GM23248 (cell line): ENCODE data around the gene FAM98B. TPM values are rescaled to one million over a fixed set of nuclear protein-coding genes. Genes with fewer than 3 reads are reported as not detected.

Experiments
- DNase-seq: peaks from one replicate; pipeline ENCODE4 v3.0.0-alpha.2; 2015
- H2AFZ ChIP-seq: fragments of 200-600 bp; sonication (generic); 2 replicates; pipeline ENCODE4 v1.6.1; 2016; ENCODE audit warnings: antibody characterized with exemption
- H3F3A ChIP-seq: fragments of 200-600 bp; sonication (generic); 2 replicates; pipeline ENCODE4 v1.6.1; 2016; ENCODE audit warnings: mild to moderate bottlenecking, antibody characterized with exemption, mixed run types; ENCODE audit not compliant: insufficient read depth
- H3K27ac ChIP-seq: fragments of 200-600 bp; sonication (generic); 2 replicates; pipeline ENCODE4 v1.5.1; 2016; ENCODE audit warnings: mild to moderate bottlenecking
- H3K27me3 ChIP-seq: fragments of 200-600 bp; sonication (generic); replicated peaks from 2 replicates; pipeline ENCODE4 v1.6.1; 2016; ENCODE audit warnings: mild to moderate bottlenecking; ENCODE audit not compliant: insufficient read depth
- H3K36me3 ChIP-seq: fragments of 200-600 bp; sonication (generic); 2 replicates; pipeline ENCODE4 v1.6.1; 2016; ENCODE audit warnings: low read depth, mild to moderate bottlenecking
- H3K4me1 ChIP-seq: fragments of 200-600 bp; sonication (generic); 2 replicates; pipeline ENCODE4 v1.6.1; 2016; ENCODE audit warnings: mild to moderate bottlenecking; ENCODE audit not compliant: insufficient read depth
- H3K4me2 ChIP-seq: fragments of 200-600 bp; sonication (generic); one replicate; pipeline ENCODE4 v1.6.1; 2016; ENCODE audit warnings: mild to moderate bottlenecking; ENCODE audit not compliant: unreplicated experiment
- H3K4me3 ChIP-seq: fragments of 200-600 bp; sonication (generic); 2 replicates; pipeline ENCODE4 v1.5.1; 2016; ENCODE audit warnings: mild to moderate bottlenecking
- H3K79me2 ChIP-seq: fragments of 200-600 bp; sonication (generic); 2 replicates; pipeline ENCODE4 v1.6.1; 2016; ENCODE audit warnings: mild to moderate bottlenecking; ENCODE audit not compliant: insufficient read depth
- H3K9ac ChIP-seq: fragments of 200-600 bp; sonication (generic); 2 replicates; pipeline ENCODE4 v1.6.1; 2016; ENCODE audit warnings: mild to moderate bottlenecking
- H3K9me2 ChIP-seq: fragments of 200-600 bp; sonication (generic); 2 replicates; pipeline ENCODE4 v1.6.1; 2016; ENCODE audit warnings: mixed run types, mild to moderate bottlenecking, moderate library complexity; ENCODE audit not compliant: insufficient read depth
- H3K9me3 ChIP-seq: fragments of 200-600 bp; sonication (generic); one replicate; pipeline ENCODE4 v1.6.1; 2017; ENCODE audit warnings: low read depth
- H4K20me1 ChIP-seq: fragments of 200-600 bp; sonication (generic); 2 replicates; pipeline ENCODE4 v1.6.0; 2016; ENCODE audit not compliant: insufficient read depth
- EZH2 ChIP-seq: fragments of 200-600 bp; sonication (generic); IDR thresholded peaks from 2 replicates; pipeline ENCODE4 v1.6.1; 2018; ENCODE audit warnings: antibody characterized with exemption, mild to moderate bottlenecking; ENCODE audit not compliant: insufficient read depth, poor library complexity, severe bottlenecking
- EZH2phosphoT487 ChIP-seq: fragments of 200-600 bp; sonication (generic); IDR thresholded peaks from 2 replicates; pipeline ENCODE4 v1.6.1; 2018; ENCODE audit warnings: antibody characterized with exemption, moderate library complexity, mild to moderate bottlenecking, low read depth; ENCODE audit not compliant: insufficient read depth
- WGBS, 2 experiments: methylation state at CpG; one replicate each; pipeline ENCODE4 v1.1.6; 2015 to 2017; ENCODE audit warnings: low lambda C conversion rate in 2 of 2, low coverage in 1 of 2; ENCODE audit errors: missing lambda C conversion rate in 2 of 2; 5-methylcytosine and 5-hydroxymethylcytosine counted together
- in situ Hi-C: fragments of 300-500 bp; cut with MboI; formaldehyde crosslinking; loops from 2 replicates; pipeline ENCODE4 v1.15.0; 2020
- polyA plus RNA-seq: library from polyadenylated mRNA; unstranded; fragments of >200 nt; fragmentation: Nextera tagmentation; extraction: Ambion mirVana; gene quantifications from 2 replicates; pipeline ENCODE4 v1.2.1, GENCODE V29; 2016
- total RNA-seq: library from RNA; depleted of rRNA; stranded (reverse); fragments of >200 nt; shearing (Covaris generic); gene quantifications from 2 replicates; pipeline ENCODE4 v1.2.3, GENCODE V29; 2014

FAM98B gene
- total and polyA plus RNA-seq, 2 experiments from 2014 or later = 1.8 to 4.2 TPM

DNA sequence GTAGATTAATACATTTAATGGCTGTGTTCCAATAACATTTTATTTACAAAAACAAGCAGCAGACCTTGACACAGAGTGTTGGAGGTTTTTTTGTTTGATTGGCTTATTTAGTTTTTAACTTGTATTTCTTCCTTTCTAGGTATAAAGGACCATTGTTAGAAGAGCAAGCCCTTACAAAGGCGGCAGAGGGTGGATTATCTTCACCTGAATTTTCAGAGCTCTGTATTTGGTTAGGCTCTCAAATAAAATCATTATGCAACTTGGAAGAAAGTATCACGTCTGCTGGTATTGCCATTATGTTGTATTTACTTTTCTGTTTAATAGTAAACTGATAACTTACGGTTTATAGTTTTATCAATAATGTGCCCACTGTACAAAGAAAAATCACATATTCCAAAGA lies 10.0 kb downstream of the FAM98B start:
- Histone ChIP-seq H3K4me2 (no peak overlapping the region), H3K36me3 (0 out of 2 replicates have a peak, but pooled peaks cover 2% of the 10 kb centered on the region), H3K79me2 (peaks cover 66% of the 10 kb centered on the region), H3K27ac (no peak overlapping the region), H2AFZ (no peak overlapping the region), H4K20me1 (no peaks in the 10 kb centered on the region; the same call in 1 of the 2 replicates), H3K4me1 (peaks cover 7% of the 10 kb centered on the region), H3K9me2 (no peaks in the 10 kb centered on the region), H3K9me3 (no peaks in the 10 kb centered on the region), H3F3A (no peaks in the 10 kb centered on the region), H3K4me3 (no peak overlapping the region), H3K27me3 (no peaks in the 10 kb centered on the region), H3K9ac (no peak overlapping the region)
- TF ChIP-seq EZH2 = no peak
- no peak for TF ChIP-seq EZH2phosphoT487
- 97 to 98% methylated on average over 3 of the region's 3 CpGs for WGBS, 2 experiments
- in situ Hi-C loops = loop anchor here (10.0 kb wide), 1 partner anchor 231 kb away; no protein-coding TSS in a partner anchor
- DNase-seq = no peak

GRCh38 chr15:38464675-38465074 lies 10.7 kb downstream of the FAM98B start:
- Histone ChIP-seq H3K36me3 (0 out of 2 replicates have a peak, but pooled peaks cover 2% of the 10 kb centered on the region), H3K27me3 (no peaks in the 10 kb centered on the region), H3K79me2 (peaks cover 59% of the 10 kb centered on the region), H3K4me2 (no peak overlapping the region), H3K9me3 (no peaks in the 10 kb centered on the region), H2AFZ (no peak overlapping the region), H3K4me3 (no peak overlapping the region), H3K9me2 (no peaks in the 10 kb centered on the region), H3F3A (no peaks in the 10 kb centered on the region), H3K9ac (no peak overlapping the region), H4K20me1 (no peaks in the 10 kb centered on the region; the same call in 1 of the 2 replicates), H3K4me1 (peaks cover 7% of the 10 kb centered on the region), H3K27ac (no peak overlapping the region)
- 97% methylated on average over 4 of the region's 4 CpGs for WGBS, 2 experiments
- no peak for DNase-seq
- in situ Hi-C loops = loop anchor here (10.0 kb wide), 1 partner anchor 230 kb away; no protein-coding TSS in a partner anchor
- TF ChIP-seq EZH2phosphoT487 = no peak
- TF ChIP-seq EZH2 = no peak

- Histone ChIP-seq H3K36me3 (0 out of 2 replicates have a peak, but pooled peaks cover 10% of the 10 kb centered on the region), H3K9me2 (no peaks in the 10 kb centered on the region), H2AFZ (no peak overlapping the region), H3K4me3 (no peak overlapping the region), H3K27me3 (no peaks in the 10 kb centered on the region), H3K4me2 (no peak overlapping the region), H3F3A (peaks cover 8% of the 10 kb centered on the region; the same call in 1 of the 2 replicates), H3K27ac (no peak overlapping the region), H3K9me3 (no peaks in the 10 kb centered on the region), H3K4me1 (no peaks in the 10 kb centered on the region; the same call in 1 of the 2 replicates), H3K79me2 (peaks cover 4% of the 10 kb centered on the region; the same call in 1 of the 2 replicates), H3K9ac (no peak overlapping the region), H4K20me1 (no peaks in the 10 kb centered on the region; the same call in 1 of the 2 replicates)
- WGBS, 2 experiments = 93 to 98% methylated on average over 1 of the region's 1 CpG
- TF ChIP-seq EZH2 (no peak), EZH2phosphoT487 (no peak)
- DNase-seq = no peak
- in situ Hi-C loops = no loop called here
These were observed 16.9 kb downstream of the FAM98B start for GRCh38 chr15:38470816-38471215.

DNA sequence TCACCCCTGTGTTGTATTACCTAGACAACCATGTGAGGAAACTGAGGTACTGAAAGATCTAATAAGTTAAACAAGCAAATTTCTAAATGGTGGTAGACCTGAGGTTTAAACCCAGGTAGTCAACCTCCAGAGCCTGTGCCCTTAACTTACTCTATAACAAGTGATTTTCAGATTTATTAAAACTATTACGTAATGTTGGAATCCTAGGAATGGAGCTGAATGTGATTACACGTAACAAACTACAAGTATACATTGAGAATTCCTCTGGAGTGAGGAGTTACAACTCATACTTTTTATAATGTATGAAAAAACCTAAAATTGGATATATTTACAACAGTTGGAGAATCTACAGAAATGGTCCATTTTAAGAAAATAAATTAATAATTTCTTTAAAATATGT lies 18.0 kb downstream of the FAM98B start:
- peaks cover 14% of the 10 kb centered on the region; the same call in 1 of the 2 replicates for H3K36me3 ChIP-seq
- TF ChIP-seq EZH2 (no peak), EZH2phosphoT487 (no peak)
- no peak overlapping the region for H3K27ac ChIP-seq
- H2AFZ ChIP-seq = no peak overlapping the region
- no peaks in the 10 kb centered on the region; the same call in 1 of the 2 replicates for H4K20me1 ChIP-seq
- H3K9me2 ChIP-seq = no peaks in the 10 kb centered on the region
- in situ Hi-C loops = no loop called here
- no peak overlapping the region for H3K9ac ChIP-seq
- DNase-seq = no peak
- H3K79me2 ChIP-seq = no peaks in the 10 kb centered on the region
- H3F3A ChIP-seq = peaks cover 8% of the 10 kb centered on the region; the same call in 1 of the 2 replicates
- H3K4me3 ChIP-seq = no peak overlapping the region
- no peaks in the 10 kb centered on the region; the same call in 1 of the 2 replicates for H3K4me1 ChIP-seq
- H3K9me3 ChIP-seq = no peaks in the 10 kb centered on the region
- no peak overlapping the region for H3K4me2 ChIP-seq
- WGBS, 2 experiments = 80 to 84% methylated on average over 2 of the region's 2 CpGs
- H3K27me3 ChIP-seq = no peaks in the 10 kb centered on the region
